C1 segment of cervical spinal cord (tissue), 14 donors: Measurements from ENCODE around the gene CFAP141.
"Not testable (repeated sequence)": the region's sequence is repeated elsewhere in the genome, so short reads cannot be mapped to it uniquely, and the experiment has no call there.

Experiments used
- DNase-seq, 14 donors: peaks; one replicate each; lab custom pipeline; 2025; lab: John Stamatoyannopoulos, UW

CFAP141 gene

DNA sequence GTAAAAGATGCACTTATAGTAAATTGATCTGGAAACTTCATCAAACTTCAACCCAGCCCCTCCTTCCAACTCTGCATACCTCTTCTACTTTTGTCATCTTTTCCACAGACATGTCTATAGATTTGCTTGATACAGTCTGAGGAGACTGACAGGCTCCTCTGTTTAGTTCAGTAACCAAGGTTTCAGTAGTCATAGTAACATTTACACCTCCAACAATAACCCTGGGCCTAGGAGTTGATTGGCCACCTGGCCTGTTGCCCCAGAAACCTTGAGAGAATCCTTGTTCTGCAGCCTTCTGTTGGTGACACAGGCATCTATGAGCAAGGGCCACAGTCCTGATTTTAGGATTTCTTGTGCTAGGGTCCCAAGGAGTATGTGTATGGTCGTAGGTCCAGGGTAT is at the start of gene CFAP141:
CFAP141 (minus strand) TSS at position 138 of the 400 bp plus-strand sequence; CDS start at position 112, 26 bp downstream.
- no peak for DNase-seq

DNA sequence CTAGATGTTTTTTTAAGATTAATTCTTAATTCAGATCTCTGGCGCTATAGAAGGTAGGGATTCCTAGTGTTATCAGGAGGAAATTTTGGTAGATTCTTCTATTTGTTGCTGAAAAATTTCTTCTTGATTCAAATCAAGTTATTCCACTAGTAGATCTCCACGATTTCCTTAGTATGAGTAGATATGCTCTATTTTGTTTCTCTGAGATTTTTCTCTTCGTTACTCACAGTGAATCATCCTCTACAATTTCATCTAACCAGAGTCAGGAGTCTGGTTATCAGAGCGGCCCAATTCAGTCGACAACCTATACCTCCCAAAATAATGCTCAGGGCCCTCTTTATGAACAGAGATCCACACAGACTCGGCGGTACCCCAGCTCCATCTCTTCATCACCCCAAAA is 47.5 kb upstream of the CFAP141 start:
- DNase-seq: no peak

DNA sequence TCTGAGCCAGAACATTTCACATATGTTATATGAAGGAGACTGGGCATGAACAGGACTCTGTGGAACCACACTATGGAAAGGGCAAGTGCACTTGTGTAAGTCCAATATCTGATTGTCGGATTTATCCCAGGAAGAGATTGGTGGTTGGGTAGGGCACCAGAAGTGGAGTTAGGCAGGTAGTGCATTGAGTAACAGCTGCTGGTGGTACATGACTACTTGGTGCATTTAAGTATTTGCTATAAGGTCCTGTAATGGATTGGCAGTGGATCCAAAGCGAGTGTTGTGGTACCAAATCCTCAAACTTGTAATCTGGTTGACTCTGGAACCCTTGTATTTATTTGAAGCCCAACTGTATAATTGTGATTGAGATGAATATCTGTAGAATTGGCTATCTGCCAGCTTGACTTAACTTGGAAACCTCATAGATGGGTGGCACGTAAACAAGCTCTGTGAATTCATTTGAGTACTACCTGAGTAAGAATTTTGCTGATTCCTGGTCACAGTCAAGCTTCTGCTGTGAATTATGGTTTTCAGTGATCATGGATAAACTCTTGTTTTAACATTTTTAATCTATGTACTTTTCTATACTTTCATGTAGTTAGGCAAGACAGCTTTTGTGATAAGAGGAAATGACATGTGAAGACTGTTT is 35.7 kb upstream of the CFAP141 start:
- DNase-seq: no peak

DNA sequence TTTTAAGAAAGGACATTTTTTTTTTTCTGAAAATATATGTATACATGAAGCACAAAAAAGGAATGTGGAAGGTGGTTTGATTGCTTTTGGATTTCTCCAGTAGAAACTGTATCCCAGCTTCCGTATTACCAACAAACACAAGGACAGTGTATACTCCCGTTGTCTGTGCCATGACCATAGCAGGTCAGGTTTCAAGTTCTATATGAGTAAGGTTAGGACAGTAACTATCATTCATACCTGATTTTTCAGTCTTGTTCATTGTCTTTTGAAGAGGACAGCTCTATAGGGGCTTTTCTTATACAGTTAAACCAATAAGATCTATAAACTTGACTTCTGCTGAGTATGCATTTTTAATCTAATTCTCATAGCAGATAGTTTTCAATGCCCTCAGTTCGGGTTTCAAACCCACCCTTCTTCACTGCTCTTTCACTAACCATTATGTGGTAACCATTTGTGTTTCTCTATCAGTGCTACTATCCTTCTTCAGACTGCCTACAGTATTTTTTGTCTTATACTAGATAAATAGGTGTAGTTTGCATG is 34.2 kb upstream of the CFAP141 start:
- DNase-seq: no peak

DNA sequence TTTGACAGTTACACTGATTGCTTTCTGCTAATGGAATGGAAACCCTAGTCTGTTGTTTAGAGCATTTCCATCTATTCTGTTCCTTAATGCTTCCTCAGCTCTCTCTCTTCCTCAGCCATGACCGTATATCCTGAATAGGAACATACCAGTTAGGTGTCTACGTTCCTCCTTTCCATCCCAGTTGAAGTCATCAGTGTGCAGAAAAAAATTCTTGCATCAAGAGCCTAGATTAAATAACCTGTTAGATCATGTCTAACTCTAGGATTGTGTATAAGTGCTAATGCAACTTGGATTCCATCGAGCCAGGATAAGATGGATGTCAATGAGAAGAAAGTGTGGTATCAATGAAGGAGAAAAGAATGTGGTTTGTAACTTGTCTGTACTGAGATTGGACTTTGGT is 33.4 kb upstream of the CFAP141 start:
- DNase-seq: no peak

DNA sequence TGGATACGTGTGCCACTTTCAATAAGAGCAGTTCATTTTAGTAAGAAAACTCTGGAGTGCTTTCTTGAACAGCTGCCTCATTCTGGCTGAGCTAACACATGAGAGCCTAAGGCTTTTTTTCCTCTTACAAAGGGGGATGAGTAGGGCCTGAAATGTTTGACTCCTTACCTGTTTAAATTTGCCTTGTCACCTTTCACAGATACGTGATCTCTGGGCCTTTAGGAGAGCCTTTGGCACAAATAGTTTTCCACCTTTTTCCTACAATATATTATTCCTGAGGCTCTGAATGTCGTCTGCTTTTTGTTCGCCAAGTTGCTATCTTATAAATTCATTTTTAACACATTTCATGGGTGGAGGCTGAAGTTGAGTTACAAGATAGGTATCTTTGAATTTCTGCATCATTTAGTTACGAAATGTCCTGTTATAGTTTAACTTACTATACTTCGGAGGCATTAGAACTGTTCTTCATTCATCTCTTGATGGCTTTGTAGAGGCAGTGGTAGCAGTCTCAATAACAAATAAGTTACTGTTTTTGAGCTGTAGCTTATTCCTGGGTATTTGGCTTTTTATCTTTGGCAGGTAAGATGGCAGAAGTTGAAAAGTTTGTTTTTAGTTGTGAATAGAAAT is 31.9 kb upstream of the CFAP141 start:
- no peak for DNase-seq

DNA sequence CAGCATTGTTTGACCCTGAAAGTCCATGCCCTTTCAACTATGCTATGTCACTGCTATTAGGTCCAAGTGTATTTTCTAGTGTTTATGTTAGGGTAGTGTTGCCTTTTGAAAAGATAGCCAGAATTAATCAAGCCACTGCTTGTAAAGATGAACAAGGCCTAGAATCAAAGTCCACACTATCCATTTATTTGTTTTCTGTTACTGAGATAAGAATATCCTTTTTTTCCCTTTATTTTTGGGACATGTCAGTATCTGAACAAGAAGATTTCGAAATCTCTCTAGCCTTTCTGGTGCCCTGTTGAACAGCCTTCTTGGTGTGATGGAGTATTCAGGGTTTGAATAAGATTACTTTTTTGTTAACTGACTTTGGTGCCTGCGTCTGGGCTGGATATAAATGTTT is 31.3 kb upstream of the CFAP141 start:
- DNase-seq: no peak

DNA sequence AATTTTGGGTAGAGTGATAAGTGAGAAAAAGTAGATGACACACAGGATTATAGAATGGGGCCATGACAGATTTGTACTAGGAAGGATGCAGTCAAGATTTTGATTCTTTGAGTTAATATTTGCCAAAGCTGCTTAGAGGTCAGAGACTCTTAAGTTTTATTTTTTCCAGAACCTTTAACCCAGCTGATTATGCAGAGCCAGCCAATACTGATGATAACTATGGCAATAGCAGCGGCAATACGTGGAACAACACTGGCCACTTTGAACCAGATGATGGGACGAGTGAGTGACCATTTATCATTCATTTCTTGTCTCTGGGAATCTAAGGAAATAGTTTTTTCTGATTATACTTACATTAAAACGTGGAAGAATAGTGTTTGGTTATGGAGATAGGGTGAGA is 30.7 kb upstream of the CFAP141 start:
- no peak for DNase-seq

DNA sequence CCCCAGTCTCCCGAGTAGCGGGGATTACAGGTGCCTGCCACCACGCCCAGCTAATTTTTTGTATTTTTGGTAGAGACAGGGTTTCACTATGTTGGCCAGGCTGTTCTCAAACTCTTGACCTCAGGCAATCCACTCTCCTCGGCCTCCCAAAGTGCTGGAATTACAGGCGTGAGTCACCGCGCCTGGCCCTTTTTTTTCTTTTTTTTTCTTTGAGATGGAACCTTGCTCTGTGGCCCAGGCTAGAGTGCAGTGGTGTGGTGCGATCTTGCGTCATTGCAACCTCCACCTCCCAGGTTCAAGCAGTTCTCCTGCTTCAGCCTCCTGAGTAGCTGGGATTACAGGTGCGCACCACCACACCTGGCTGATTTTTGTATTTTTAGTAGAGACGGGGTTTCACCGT is 27.0 kb upstream of the CFAP141 start:
- not testable (repeated sequence) for DNase-seq

DNA sequence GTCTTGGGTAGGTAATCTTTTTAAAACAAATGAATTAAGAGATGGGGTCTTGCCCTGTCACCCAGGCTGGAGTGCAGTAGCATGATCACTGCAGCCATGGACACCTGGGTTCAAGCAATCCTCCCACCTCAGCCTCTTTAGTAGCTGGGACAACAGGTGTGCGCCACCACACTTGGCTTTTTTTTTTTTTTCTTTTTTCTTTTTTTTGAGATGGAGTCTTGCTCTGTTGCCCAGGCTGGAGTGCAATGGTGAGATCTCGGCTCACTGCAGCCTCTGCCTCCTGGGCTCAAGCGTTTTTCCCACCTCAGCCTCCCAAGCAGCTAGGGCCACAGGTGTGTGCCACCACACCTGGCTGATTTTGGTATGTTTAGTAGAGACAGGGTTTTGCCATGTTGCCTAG is 25.0 kb upstream of the CFAP141 start:
- not testable (repeated sequence) for DNase-seq

DNA sequence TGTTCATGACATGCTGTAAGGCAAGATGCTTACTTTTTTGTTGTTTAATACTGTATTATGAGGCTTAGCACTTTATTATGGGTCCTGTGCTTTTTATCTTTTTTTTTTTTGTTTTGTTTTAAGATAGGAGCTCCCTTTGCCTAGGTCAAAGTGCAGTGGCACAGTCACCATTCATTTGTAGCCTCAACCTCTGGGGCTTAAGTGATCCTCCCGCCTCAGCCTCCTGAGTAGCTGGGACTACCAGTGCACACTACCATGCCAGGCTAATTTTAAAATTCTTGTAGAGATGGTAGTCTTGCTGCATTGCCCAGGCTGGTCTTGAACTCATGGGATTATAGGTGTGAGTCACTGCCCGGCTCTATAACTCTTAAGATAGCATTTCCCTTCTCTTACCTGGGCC is 19.2 kb upstream of the CFAP141 start:
- no peak for DNase-seq

DNA sequence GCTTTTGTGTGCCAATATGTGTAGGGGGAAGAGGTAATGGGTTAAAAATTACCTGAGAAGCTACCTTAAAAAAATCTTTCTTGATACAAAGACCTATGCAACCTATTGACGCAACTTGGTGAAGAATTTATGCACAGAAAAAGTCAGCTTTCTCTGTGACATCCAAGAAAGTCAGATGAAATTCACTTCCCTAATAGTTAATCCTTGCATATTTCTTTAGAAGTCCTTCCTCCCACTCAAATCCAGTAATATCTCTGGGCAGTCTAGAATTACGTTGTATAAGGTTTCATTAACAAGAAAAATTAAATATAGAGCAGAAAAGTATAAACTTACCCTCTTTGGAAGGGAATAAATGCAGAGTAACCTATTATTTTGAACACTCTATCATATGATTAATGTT is 17.5 kb upstream of the CFAP141 start:
- no peak for DNase-seq

DNA sequence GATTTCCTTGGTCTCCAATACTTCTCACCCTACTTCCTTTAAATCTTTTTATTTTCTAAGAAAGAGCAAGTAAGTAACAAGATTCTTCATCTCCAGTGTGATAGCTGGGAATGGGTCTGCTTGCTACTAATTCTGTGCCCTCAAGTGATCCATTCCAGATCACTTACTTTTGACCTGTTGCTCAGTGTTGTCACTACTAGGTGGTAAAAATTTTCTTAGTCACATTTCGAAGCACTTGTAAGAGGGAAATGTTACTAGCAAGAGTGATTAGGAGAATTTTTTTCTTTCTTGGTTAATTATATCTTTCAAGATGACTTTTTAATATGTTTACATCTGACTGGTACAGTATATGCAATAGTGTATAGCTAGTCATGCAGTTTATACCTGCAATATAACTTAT is 16.8 kb upstream of the CFAP141 start:
- DNase-seq: no peak

DNA sequence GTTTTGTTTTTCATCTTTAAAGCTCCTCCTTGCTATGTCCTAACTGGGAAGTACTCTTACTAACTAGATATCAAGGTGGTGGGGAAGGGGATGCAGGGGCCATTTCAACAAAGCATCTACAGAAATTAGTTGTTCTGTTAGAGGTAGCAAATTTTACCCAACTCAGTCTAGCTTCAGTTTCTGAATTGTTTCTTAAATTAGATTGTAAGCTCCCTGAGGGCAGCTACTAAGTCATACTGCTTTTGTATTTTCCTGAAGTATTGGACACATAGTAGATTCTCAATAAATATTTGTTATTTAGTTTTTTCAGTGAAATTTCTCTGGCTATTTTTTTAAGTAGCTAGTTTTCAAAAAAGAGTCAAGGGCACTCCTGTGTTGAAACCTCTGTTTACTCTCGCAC is 16.4 kb upstream of the CFAP141 start:
- DNase-seq: no peak

DNA sequence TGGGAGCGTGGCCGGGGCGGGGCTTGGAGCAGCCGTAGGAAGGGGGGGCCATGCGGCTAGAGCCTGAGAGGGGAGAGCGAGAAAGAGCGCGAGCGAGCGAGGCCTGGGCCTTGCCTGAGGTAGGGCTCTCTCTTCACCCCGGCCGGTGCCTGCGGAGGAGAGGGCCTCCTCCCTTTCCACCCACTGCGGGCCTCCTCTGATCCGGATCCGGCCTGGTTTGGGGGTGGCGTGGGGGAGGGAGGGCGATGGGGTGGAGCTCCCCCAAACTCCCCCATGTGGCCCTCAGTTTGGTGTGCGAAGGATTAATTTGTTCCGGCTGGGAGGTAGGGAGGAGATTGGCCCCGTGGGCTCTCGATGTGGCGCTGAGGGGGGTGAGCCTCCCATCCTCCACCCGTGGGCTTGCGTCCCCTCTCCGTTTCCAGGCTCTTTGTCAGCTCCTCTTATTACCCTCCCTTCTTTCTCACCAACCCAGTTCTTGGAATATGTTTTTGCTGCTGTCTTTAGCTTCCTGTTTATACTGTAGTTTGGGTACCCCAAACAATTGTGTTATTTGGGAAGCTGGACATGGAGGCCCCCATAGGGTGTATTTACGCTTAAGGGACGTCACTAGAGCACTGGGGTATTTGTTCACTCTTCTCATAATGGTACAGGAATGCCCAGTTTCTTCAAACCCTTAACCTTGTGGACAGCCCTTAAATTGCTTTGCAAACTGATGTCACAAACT is 15.3 kb upstream of the CFAP141 start:
- DNase-seq: peak in 11 of 14 donors; percentile 33 to 79 (median 62)

DNA sequence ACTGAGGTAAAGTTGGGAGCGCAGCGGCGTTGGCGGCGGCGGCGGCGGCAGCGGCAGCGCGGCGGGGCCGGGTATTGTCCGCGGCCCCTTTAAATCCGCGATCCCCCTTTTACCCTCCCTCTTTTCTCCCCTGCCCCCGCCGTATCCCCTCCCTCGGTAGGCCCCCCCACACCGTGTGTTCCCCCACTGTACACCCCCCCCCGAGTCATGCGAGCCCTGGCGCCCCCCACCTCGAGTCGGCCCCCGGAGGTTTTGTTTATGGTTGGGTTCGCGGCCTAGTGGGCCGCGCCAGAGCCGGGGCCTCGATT is 14.8 kb upstream of the CFAP141 start:
- peak in 1 of 14 donors; percentile 72 for DNase-seq

DNA sequence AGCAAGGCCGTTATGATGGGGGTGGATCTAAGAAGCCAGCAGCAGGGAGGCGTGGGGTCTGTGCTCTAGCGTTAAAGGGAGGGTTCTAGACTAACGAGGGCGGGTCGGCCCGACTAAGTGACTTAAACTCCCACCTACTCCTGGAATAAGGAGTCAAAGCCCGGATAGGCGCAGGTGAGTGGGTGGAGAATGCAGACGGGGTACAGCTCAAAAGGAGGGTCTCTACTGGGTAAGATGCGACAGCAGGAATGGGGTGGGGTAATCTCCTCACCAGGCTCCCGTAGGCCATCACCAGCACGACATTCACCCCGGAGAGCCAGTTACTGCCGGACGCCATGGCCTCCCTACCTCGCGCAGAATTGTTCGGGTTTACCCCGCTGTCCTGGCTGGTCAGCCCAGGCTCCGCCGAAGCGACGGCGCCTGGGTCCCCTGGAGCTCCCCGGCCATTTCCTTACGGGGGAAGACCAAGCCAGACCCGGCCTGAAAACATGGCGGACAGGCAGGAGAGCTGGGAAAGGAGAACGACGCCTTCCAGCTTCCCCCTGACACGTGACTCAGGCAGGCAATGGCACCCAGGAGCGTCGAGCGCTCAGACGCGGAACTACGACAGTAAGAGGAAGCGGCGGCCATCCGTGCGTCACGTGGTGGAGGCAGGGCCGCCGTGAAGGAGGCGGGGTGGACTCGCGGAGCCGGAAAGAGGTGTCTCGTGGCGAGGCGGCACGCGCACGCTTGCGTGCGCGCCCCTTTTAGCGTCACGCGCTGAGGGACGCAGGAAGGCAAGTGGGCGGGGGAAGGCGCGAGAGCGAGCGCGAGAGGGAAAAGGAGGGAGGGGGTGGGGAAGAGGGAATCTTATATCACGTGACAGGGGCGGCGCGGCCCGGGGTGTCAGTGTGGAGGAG is 14.2 kb upstream of the CFAP141 start, which contains the start of gene UBAP2L:
UBAP2L (plus strand) TSS at position 885 of the 899 bp plus-strand sequence. CDS start 4,169 bp downstream, outside the sequence.
- peak; percentile 88 to 100 (median 98) for DNase-seq

DNA sequence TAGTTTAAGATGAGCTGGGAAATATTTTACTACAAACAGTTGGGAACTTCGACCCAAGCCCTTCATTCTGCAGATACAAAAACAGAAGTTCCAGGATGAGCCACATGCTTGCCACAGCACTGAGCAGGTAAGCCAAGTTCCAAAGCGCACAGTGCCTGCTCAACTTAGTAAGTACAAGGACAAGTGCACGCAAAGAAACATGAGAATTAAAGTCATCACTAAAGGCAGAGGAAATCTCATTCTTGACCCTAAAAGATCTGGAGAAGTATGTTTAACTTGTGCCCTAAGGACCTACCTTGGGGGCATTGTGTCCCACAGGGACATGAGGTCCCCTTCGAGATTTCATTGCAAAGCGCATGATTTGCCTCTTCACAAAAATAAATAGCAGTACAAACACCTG is 13.4 kb upstream of the CFAP141 start:
- DNase-seq: no peak

DNA sequence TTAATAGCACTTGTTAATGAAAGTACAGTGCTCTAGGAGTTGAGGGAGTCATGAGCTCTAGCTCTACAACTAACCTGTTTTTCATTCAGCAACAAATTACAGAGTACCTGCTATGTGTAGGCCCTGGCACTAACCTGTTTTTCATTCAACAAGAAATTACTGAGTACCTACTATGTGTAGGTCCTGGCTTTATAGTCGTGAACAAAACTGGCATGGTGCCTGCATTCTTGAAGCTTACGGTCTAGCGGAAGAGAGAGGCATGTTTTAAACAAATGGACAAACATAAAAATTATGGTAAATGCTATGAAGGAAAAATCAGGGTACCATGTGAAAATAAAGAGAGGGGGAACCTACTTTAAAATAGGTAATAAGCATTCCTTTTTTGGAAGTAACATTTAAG is 12.4 kb upstream of the CFAP141 start:
- no peak for DNase-seq

DNA sequence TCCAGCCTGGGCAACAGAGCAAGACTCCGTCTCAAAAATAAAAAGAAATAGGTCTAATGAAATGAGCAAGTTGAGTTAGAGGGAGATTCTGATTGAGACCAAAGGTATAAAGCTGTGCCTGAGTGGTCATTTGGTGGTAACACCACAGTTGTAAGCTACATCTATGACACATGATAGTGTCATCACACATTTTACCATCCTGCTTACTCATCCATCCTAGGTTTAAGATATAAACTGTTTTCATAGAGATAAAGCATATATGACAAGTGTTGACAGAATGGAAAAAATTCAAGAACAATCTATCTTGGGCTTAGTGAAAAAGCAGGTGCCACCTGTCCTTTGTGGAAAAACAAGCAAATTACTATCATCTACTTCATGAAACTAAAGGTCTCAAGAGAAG is 7.1 kb upstream of the CFAP141 start:
- DNase-seq: no peak

DNA sequence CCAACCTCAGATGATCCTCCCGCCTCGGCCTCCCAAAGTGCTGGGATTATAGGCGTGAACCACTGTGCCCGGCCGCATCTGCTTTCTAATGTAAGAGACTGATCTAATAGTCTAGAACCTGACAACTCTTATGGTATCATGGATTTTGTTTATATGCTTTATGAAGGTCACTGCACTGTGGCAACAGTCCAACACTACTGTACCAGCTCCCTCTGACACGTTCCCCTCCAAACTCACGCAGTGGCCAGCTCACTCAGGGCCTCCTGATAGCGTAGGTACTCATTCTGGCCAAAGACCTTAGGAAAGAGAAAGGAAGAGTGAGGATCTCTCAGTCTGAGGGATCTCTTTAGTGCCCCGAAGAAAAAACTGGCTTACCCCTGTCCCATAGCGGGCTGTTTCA is 6.0 kb upstream of the CFAP141 start:
- DNase-seq: no peak
